Choroid plexus epithelial cell (primary cell): Measurements from ENCODE around the gene TMTC4.

Source experiments
- DNase-seq: peaks from one replicate; pipeline ENCODE4 v3.0.0-alpha.2; 2010; ENCODE audit warnings: low read depth
- H3K4me3 ChIP-seq: 2 replicates; pipeline ENCODE4 v1.5.1; 2011; ENCODE audit warnings: low read depth, mild to moderate bottlenecking, control low read depth, low read length, moderate library complexity
- TF ChIP-seq, protein P1 (sequence below): conservative IDR thresholded peaks from 2 replicates; pipeline ENCODE4 v1.5.1; 2011; ENCODE audit warnings: low read depth, mild to moderate bottlenecking, control low read depth, inconsistent platforms, low read length, moderate library complexity

The TMTC4 gene

DNA sequence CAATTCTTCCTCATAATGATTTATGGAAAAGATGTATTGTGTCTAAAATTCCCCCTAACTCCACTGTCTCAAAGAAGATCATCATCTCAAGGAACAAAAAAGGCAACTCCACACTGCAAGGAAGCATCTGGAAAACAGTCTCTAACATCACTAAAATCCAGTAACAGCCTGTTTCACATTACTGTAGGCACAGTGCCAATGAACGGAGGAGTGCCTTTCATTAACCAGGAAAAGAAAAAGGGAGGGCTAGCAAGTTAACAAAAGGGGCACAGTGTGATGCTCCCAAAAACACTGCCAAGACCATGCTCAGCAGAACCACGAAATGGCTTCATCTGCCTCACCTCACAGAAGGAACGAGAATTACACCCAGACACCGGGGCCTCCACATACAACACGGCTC is 8.5 kb downstream of the TMTC4 start:
- peak; percentile 7 for DNase-seq
- TF ChIP-seq, protein P1, sequence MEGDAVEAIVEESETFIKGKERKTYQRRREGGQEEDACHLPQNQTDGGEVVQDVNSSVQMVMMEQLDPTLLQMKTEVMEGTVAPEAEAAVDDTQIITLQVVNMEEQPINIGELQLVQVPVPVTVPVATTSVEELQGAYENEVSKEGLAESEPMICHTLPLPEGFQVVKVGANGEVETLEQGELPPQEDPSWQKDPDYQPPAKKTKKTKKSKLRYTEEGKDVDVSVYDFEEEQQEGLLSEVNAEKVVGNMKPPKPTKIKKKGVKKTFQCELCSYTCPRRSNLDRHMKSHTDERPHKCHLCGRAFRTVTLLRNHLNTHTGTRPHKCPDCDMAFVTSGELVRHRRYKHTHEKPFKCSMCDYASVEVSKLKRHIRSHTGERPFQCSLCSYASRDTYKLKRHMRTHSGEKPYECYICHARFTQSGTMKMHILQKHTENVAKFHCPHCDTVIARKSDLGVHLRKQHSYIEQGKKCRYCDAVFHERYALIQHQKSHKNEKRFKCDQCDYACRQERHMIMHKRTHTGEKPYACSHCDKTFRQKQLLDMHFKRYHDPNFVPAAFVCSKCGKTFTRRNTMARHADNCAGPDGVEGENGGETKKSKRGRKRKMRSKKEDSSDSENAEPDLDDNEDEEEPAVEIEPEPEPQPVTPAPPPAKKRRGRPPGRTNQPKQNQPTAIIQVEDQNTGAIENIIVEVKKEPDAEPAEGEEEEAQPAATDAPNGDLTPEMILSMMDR = no peak
- H3K4me3 ChIP-seq = no peak overlapping the region

DNA sequence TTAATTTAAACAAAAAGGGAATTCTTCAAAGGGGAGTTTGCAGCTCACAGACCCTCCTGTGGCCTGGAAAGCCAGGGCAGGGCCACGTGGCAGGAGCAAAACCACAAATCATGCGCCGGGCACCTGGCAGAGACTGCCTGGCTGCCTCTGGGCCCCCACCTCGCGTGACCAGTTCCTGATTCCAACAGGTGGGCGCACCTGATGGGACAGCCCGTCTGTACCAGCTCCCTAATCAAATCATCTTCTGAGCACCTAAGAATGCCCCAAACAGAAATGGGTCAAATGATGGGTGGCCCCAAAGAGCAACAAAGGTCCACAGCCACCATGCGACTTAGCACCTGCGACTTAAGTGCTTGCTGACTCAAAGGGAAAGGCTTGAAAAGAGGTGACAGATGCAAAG is 9.2 kb downstream of the TMTC4 start:
- no peak for DNase-seq
- H3K4me3 ChIP-seq = no peak overlapping the region
- TF ChIP-seq, protein P1 = no peak

DNA sequence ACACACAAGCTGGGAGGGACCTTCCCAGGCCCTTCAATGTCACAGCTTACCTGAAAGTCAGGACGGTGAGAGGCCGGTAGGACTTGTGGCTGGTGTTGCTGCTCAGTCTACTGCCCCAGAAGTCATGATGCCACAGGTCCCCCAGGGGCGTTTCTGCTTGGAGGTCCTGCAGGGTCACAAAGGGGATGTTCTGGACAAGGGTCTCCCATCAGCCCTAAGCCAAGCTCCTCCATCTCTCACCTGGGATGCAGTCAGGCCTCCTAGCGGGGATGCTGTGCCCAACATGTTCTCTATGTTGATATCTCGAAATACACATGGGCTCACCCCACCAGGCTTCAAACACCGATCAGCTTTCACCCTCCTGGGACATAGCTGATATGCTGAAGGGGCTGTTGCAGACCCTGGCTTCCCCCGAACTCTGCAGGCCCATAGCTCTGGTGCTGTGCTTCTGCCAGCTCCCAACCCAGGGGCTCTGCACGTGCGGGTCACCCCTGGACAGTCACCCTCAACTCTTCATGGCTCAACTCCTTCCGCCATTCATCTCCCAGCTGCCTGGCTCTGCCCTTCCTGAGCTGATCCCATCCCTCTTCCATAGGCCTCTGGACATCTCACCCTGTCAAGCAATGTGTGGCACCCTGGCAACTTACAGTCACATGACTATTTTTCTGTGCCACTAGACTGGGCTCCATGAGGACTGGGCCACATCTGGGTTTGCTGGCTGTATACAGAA is 10.3 kb downstream of the TMTC4 start:
- H3K4me3 ChIP-seq = no peak overlapping the region
- TF ChIP-seq, protein P1 = no peak
- no peak for DNase-seq

DNA sequence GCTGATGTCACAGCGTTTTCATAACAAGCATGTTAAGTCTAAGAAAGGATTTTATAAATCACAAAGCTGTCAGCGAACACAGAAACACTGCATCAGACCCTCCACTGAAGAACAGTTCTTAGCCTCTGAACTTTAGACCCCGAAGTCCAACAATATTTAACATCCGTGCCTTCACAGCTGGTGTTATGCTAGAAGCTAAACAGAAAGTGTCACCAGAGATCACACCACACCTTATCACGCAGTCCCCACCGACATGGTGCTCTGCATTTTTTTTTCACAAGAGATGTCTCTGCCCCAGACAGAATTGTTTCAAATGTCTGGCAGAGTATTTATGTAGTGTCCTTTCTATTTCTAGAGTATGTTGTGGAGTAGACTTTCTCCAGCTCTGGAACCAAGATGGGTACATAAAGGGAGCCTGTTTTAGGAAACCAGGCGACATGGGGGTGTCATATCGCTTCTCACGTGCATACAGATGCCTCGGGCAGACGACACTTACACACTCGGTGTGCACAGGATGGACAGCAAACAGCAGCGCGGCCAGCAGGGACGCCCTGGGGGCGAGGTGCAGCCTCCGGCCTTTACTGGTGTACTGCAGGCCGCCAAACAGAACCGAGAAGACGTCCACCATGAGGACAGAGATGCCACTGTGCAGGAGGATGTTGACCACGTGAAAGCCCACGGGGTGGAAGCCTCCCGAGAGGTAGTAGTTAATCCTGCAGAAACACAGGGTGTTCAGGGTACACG is 12.0 kb downstream of the TMTC4 start:
- TF ChIP-seq, protein P1 = no peak
- no peak for DNase-seq

DNA sequence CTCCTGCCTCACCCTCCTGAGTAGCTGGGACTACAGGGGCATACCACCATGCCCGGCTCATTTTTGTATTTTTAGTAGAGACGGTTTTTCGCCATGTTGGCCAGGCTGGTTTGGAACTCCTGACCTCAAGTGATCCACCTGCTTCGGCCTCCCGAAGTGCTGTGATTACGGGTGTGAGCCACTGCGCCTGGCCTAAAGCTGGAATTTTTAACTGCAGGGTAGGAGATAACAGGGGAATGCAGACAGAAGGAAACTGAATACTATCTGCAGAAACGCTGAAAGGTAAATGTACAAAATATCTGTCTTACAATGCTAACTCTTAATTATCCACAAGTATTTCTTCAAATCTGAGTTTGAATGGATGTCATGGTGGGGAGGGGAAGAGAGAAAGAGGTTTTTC is 13.8 kb downstream of the TMTC4 start:
- no peak overlapping the region for H3K4me3 ChIP-seq
- TF ChIP-seq, protein P1 = no peak
- no peak for DNase-seq

More for the DNA sequence above, 12.0 kb downstream of the TMTC4 start:
- no peak overlapping the region for H3K4me3 ChIP-seq

DNA sequence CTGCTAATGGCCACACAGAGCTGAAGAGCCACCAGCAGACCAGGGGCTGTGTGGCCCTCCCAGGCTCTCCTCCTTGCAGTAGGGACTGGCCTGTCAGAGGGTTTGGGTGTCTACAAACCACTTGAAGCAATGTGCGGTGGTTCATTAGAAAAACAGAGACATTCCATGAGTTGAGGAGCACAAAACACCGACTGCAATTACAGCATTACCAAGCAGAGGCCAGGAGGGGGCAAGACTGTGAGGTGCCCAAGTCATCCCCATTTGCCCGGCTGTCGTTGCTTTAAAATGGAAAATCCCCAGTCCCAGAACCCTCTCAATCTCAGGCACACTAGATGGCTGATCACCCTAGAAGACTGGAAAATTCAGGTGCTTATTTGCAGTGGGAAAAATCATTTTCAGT is 15.0 kb downstream of the TMTC4 start:
- no peak for DNase-seq
- H3K4me3 ChIP-seq = no peak overlapping the region
- TF ChIP-seq, protein P1 = peak; percentile 4
